Colonic mucosa (tissue), 4 donors: ENCODE data around the gene NINJ1. TPM values are rescaled to one million over a fixed set of nuclear protein-coding genes. Genes with fewer than 3 reads are reported as not detected.
A peak's percentile ranks its signal among the peaks of the same experiment; 100 is the strongest.

Experiments used
- DNase-seq: peaks from one replicate; pipeline ENCODE4 v3.0.0-alpha.2; 2020
- H3K27ac ChIP-seq: fragments of 200-600 bp; one replicate; pipeline ENCODE4 v1.8.0; 2021
- H3K27me3 ChIP-seq: fragments of 200-600 bp; one replicate; pipeline ENCODE4 v1.8.0; 2021
- H3K36me3 ChIP-seq: fragments of 200-600 bp; one replicate; pipeline ENCODE4 v1.8.0; 2021
- H3K4me1 ChIP-seq: fragments of 200-600 bp; one replicate; pipeline ENCODE4 v1.8.0; 2021; ENCODE audit warnings: mild to moderate bottlenecking
- H3K4me3 ChIP-seq: fragments of 200-600 bp; one replicate; pipeline ENCODE4 v1.8.0; 2021
- H3K9ac ChIP-seq, 2 donors: one replicate each; pipeline ENCODE4 v1.7.0; 2013; ENCODE audit warnings: control low read depth in 2 of 2, low read depth in 2 of 2, low read length in 2 of 2
- H3K9me3 ChIP-seq: fragments of 200-600 bp; one replicate; pipeline ENCODE4 v1.8.0; 2021
- CTCF ChIP-seq: fragments of 200-600 bp; IDR thresholded peaks from one replicate; pipeline ENCODE4 v1.8.0; 2022; ENCODE audit warnings: antibody characterized with exemption, mild to moderate bottlenecking
- intact Hi-C: fragments of 100-400 bp; cut with DNase I; formaldehyde crosslinking; loops from one replicate; pipeline ENCODE4 v1.14.1; 2022
- total RNA-seq, 2 donors: library from RNA; stranded (reverse); fragmentation: NEBNext Ultra II Directional in 1 of 2; extraction: Animal tissue kit (Norgen Biotek cat#: 25700) in 1 of 2; gene quantifications; one replicate each; pipeline ENCODE4 v1.2.1, GENCODE V29; 2021
- donor health status: healthy.
- donor health status: DM: no; HTN: no; CAD: no.
- donor health status: DM: no; HTN: no; CAD: no.

NINJ1 gene
- total RNA-seq: 10 to 100 TPM; 24.5 to 29.4 TPM

GRCh38 chr9:93134015-93134739 lies at the start of gene NINJ1:
Gene NINJ1, minus strand, starts transcription at chr9:93134251. Its CDS starts 34 bp downstream, at chr9:93134217.
- intact Hi-C loops: no loop called here
- Histone ChIP-seq H3K9me3 (no peaks in the 10 kb centered on the region), H3K27me3 (no peaks in the 10 kb centered on the region), H3K27ac (peak within 1 kb of the TSS; percentile 83), H3K4me1 (peaks cover 23% of the 10 kb centered on the region), H3K4me3 (peak within 1 kb of the TSS; percentile 71), H3K9ac (peak within 1 kb of the TSS; percentile 80 to 95), H3K36me3 (no peaks in the 10 kb centered on the region)
- no peak for TF ChIP-seq CTCF
- peak; percentile 76 for DNase-seq

- Histone ChIP-seq H3K9me3 (no peaks in the 10 kb centered on the region), H3K9ac (peak overlapping the region in 1 of 2 donors; percentile 81), H3K4me3 (peak overlapping the region; percentile 58), H3K27ac (no peak overlapping the region), H3K36me3 (no peaks in the 10 kb centered on the region), H3K27me3 (no peaks in the 10 kb centered on the region), H3K4me1 (peaks cover 3% of the 10 kb centered on the region)
- no peak for DNase-seq
- intact Hi-C loops: no loop called here
- TF ChIP-seq CTCF: no peak
Observed at GRCh38 chr9:93183131-93183662, 49.1 kb upstream of the NINJ1 start.

GRCh38 chr9:93182572-93182971 lies 48.5 kb upstream of the NINJ1 start:
- Histone ChIP-seq H3K4me1 (peaks cover 3% of the 10 kb centered on the region), H3K9ac (peak overlapping the region in 1 of 2 donors; percentile 21), H3K4me3 (no peak overlapping the region), H3K27me3 (no peaks in the 10 kb centered on the region), H3K36me3 (no peaks in the 10 kb centered on the region), H3K27ac (no peak overlapping the region), H3K9me3 (no peaks in the 10 kb centered on the region)
- peak; percentile 50 for DNase-seq
- intact Hi-C loops: no loop called here
- no peak for TF ChIP-seq CTCF

- Histone ChIP-seq H3K27me3 (no peaks in the 10 kb centered on the region), H3K27ac (no peak overlapping the region), H3K4me1 (peaks cover 3% of the 10 kb centered on the region)
Observed at GRCh38 chr9:93181672-93182435, 47.8 kb upstream of the NINJ1 start.

More at GRCh38 chr9:93181672-93182435, 47.8 kb upstream of the NINJ1 start:
- H3K9ac ChIP-seq: peak overlapping the region in 1 of 2 donors; percentile 21
- no peaks in the 10 kb centered on the region for H3K9me3 ChIP-seq
- no peak for DNase-seq
- no peak overlapping the region for H3K4me3 ChIP-seq
- intact Hi-C loops: no loop called here
- H3K36me3 ChIP-seq: no peaks in the 10 kb centered on the region
- no peak for TF ChIP-seq CTCF
